Measurements from ENCODE around the gene CCND3.

The CCND3 gene

GRCh38 chr6:41966961-41967311, 25.3 kb upstream of the CCND3 start:
- DNase-seq (ENCODE audit: insufficient read length, low spot score) (no peak), FAIRE-seq (no peak)
- no peak for TF ChIP-seq TAF1 (IDR thresholded peaks at IDR 0.05; ENCODE audit: low read depth, low read length)
- no peak for TF ChIP-seq POU2F2 (IDR thresholded peaks at IDR 0.05; ENCODE audit: low read depth, low read length)
- TF ChIP-seq POLR2AphosphoS5 (IDR thresholded peaks at IDR 0.05; ENCODE audit: low read depth, low read length), result no peak

GRCh38 chr6:41966214-41966920, 24.8 kb upstream of the CCND3 start:
- no peak for FAIRE-seq
- TF ChIP-seq SPI1 (IDR thresholded peaks at IDR 0.05; ENCODE audit: low read depth, low read length) (no peak), PAX5 (IDR thresholded peaks at IDR 0.05; ENCODE audit: insufficient read depth, low read length, severe bottlenecking) (no peak), POLR2A (IDR thresholded peaks at IDR 0.05; ENCODE audit: low read depth, low read length) (no peak), TAF1 (IDR thresholded peaks at IDR 0.05; ENCODE audit: low read depth, low read length) (no peak), POLR2AphosphoS5 (IDR thresholded peaks at IDR 0.05; ENCODE audit: low read depth, low read length) (no peak), POU2F2 (IDR thresholded peaks at IDR 0.05; ENCODE audit: low read depth, low read length) (no peak)
- DNase-seq (ENCODE audit: insufficient read length, low spot score), result no peak

GRCh38 chr6:41965429-41966213, 24.0 kb upstream of the CCND3 start:
- DNase-seq (ENCODE audit: insufficient read length, low spot score), result no peak
- FAIRE-seq, result no peak
- TF ChIP-seq PAX5 (IDR thresholded peaks at IDR 0.05; ENCODE audit: insufficient read depth, low read length, severe bottlenecking), result no peak
- TF ChIP-seq TAF1 (IDR thresholded peaks at IDR 0.05; ENCODE audit: low read depth, low read length), result no peak
- no peak for TF ChIP-seq POU2F2 (IDR thresholded peaks at IDR 0.05; ENCODE audit: low read depth, low read length)
- TF ChIP-seq SPI1 (IDR thresholded peaks at IDR 0.05; ENCODE audit: low read depth, low read length), result no peak
- TF ChIP-seq POLR2AphosphoS5 (IDR thresholded peaks at IDR 0.05; ENCODE audit: low read depth, low read length), result no peak
- no peak for TF ChIP-seq POLR2A (IDR thresholded peaks at IDR 0.05; ENCODE audit: low read depth, low read length)

- no peak for DNase-seq (ENCODE audit: insufficient read length, low spot score)
- no peak for TF ChIP-seq PAX5 (IDR thresholded peaks at IDR 0.05; ENCODE audit: insufficient read depth, low read length, severe bottlenecking)
- TF ChIP-seq POLR2A (IDR thresholded peaks at IDR 0.05; ENCODE audit: low read depth, low read length), result no peak
- TF ChIP-seq POLR2AphosphoS5 (IDR thresholded peaks at IDR 0.05; ENCODE audit: low read depth, low read length), result no peak
- no peak for TF ChIP-seq POU2F2 (IDR thresholded peaks at IDR 0.05; ENCODE audit: low read depth, low read length)
- TF ChIP-seq TAF1 (IDR thresholded peaks at IDR 0.05; ENCODE audit: low read depth, low read length), result no peak
- no peak for TF ChIP-seq SPI1 (IDR thresholded peaks at IDR 0.05; ENCODE audit: low read depth, low read length)
- FAIRE-seq, result no peak
Observed at GRCh38 chr6:41964201-41964887, 22.7 kb upstream of the CCND3 start.

GRCh38 chr6:41963371-41963770, 21.8 kb upstream of the CCND3 start:
- no peak for DNase-seq (ENCODE audit: insufficient read length, low spot score)
- FAIRE-seq, result no peak
- no peak for TF ChIP-seq PAX5 (IDR thresholded peaks at IDR 0.05; ENCODE audit: insufficient read depth, low read length, severe bottlenecking)
- TF ChIP-seq SPI1 (IDR thresholded peaks at IDR 0.05; ENCODE audit: low read depth, low read length), result no peak
- TF ChIP-seq POU2F2 (IDR thresholded peaks at IDR 0.05; ENCODE audit: low read depth, low read length), result no peak
- no peak for TF ChIP-seq POLR2A (IDR thresholded peaks at IDR 0.05; ENCODE audit: low read depth, low read length)
- TF ChIP-seq POLR2AphosphoS5 (IDR thresholded peaks at IDR 0.05; ENCODE audit: low read depth, low read length), result no peak
- TF ChIP-seq TAF1 (IDR thresholded peaks at IDR 0.05; ENCODE audit: low read depth, low read length), result no peak

DNA sequence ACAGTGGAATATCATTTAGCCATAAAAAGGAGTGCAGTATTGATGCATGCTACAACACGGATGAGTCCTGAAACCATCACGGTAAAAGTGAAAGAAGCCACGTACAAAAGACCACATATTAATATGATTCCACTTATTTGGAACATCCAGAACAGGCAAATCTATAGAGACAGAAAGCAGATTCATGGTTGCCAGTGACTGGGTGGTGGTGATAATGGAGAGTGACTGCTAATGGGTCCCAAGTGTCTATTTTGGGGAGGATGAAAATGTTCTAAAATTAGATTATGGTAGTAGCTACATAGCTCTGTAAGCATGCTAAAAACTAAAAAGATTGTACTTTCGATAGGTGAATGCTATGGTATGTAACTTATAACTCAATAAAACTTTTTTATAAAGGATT, 18.4 kb upstream of the CCND3 start:
- DNase-seq (ENCODE audit: insufficient read length, low spot score) (no peak), FAIRE-seq (no peak)
- TF ChIP-seq POLR2AphosphoS5 (IDR thresholded peaks at IDR 0.05; ENCODE audit: low read depth, low read length) (no peak), POLR2A (IDR thresholded peaks at IDR 0.05; ENCODE audit: low read depth, low read length) (no peak), SPI1 (IDR thresholded peaks at IDR 0.05; ENCODE audit: low read depth, low read length) (no peak), POU2F2 (IDR thresholded peaks at IDR 0.05; ENCODE audit: low read depth, low read length) (no peak), PAX5 (IDR thresholded peaks at IDR 0.05; ENCODE audit: insufficient read depth, low read length, severe bottlenecking) (no peak), TAF1 (IDR thresholded peaks at IDR 0.05; ENCODE audit: low read depth, low read length) (no peak)

- TF ChIP-seq PAX5 (IDR thresholded peaks at IDR 0.05; ENCODE audit: insufficient read depth, low read length, severe bottlenecking) (no peak), SPI1 (IDR thresholded peaks at IDR 0.05; ENCODE audit: low read depth, low read length) (no peak), POLR2A (IDR thresholded peaks at IDR 0.05; ENCODE audit: low read depth, low read length) (no peak), POU2F2 (IDR thresholded peaks at IDR 0.05; ENCODE audit: low read depth, low read length) (no peak), POLR2AphosphoS5 (IDR thresholded peaks at IDR 0.05; ENCODE audit: low read depth, low read length) (no peak), TAF1 (IDR thresholded peaks at IDR 0.05; ENCODE audit: low read depth, low read length) (no peak)
- FAIRE-seq (no peak), DNase-seq (ENCODE audit: insufficient read length, low spot score) (no peak)
Observed at GRCh38 chr6:41958022-41958856, 16.6 kb upstream of the CCND3 start.

GRCh38 chr6:41957117-41957516, 15.5 kb upstream of the CCND3 start:
- DNase-seq (ENCODE audit: insufficient read length, low spot score) (no peak), FAIRE-seq (no peak)
- no peak for TF ChIP-seq PAX5 (IDR thresholded peaks at IDR 0.05; ENCODE audit: insufficient read depth, low read length, severe bottlenecking)

DNA sequence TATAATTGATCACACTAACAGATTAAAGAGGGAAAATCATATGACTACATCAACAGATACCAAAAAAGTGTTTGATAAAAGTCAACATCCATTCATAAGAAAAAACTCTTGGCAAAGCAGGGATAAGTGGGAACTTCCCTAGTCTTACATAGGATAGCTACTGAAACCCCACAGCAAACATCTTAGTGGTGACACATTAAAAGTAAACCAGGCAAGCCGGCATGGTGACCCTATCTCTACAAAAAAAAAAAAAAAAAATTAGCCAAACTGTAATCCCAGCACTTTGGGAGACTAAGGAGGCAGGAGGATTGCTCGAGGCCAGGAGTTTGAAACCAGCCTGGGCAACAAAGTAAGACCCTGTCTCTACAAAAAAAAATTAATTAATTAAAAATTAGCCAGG, 13.8 kb upstream of the CCND3 start:
- no peak for DNase-seq (ENCODE audit: insufficient read length, low spot score)
- no peak for FAIRE-seq
- TF ChIP-seq PAX5 (IDR thresholded peaks at IDR 0.05; ENCODE audit: insufficient read depth, low read length, severe bottlenecking) (no peak), POU2F2 (IDR thresholded peaks at IDR 0.05; ENCODE audit: low read depth, low read length) (no peak), POLR2A (IDR thresholded peaks at IDR 0.05; ENCODE audit: low read depth, low read length) (no peak), SPI1 (IDR thresholded peaks at IDR 0.05; ENCODE audit: low read depth, low read length) (no peak), POLR2AphosphoS5 (IDR thresholded peaks at IDR 0.05; ENCODE audit: low read depth, low read length) (no peak), TAF1 (IDR thresholded peaks at IDR 0.05; ENCODE audit: low read depth, low read length) (no peak)

Data from GM12891 (cell line).